ENCODE measurements around the gene KIF5A. TPM values are rescaled to one million over a fixed set of nuclear protein-coding genes. Genes with fewer than 3 reads are reported as not detected.

The KIF5A gene
- total RNA-seq: 0.44 and 0.50 TPM in 2 replicates

GRCh38 chr12:57549909-57550640 is at the start of gene KIF5A:
Gene KIF5A, plus strand, starts transcription at chr12:57550044. Its CDS starts 228 bp downstream, at chr12:57550272.

GRCh38 chr12:57520053-57520818 is 29.6 kb upstream of the KIF5A start, which contains the start of gene DDIT3:
Gene DDIT3, minus strand, starts transcription at chr12:57520514. Its CDS starts 3,108 bp downstream, at chr12:57517406.

GRCh38 chr12:57522011-57522886 is 27.6 kb upstream of the KIF5A start, which contains the start of gene MBD6:
Gene MBD6, plus strand, starts transcription at chr12:57522824. Its CDS starts 1,480 bp downstream, at chr12:57524304.

GRCh38 chr12:57546438-57547287 is 3.2 kb upstream of the KIF5A start, which contains the start of gene DCTN2:
Gene DCTN2, minus strand, starts transcription at chr12:57547192. Its CDS starts 129 bp downstream, at chr12:57547063.

GRCh38 chr12:57590864-57591781 is 41.3 kb downstream of the KIF5A start, which contains the start of gene PIP4K2C:
Gene PIP4K2C, plus strand, starts transcription at chr12:57591192. Its CDS starts 98 bp downstream, at chr12:57591290.

GRCh38 chr12:57604454-57604991 is 54.7 kb downstream of the KIF5A start, which contains the start of gene DTX3:
Gene DTX3, plus strand, starts transcription at chr12:57604824. Its CDS starts 1,694 bp downstream, at chr12:57606518.

GRCh38 chr12:57611108-57611826 is 61.4 kb downstream of the KIF5A start, which contains the start of gene ARHGEF25:
Gene ARHGEF25, plus strand, starts transcription at chr12:57611435. Its CDS starts 460 bp downstream, at chr12:57611895.

GRCh38 chr12:57632958-57633840 is 83.4 kb downstream of the KIF5A start, which contains the start of gene B4GALNT1:
Gene B4GALNT1, minus strand, starts transcription at chr12:57633201. Its CDS starts 1,069 bp downstream, at chr12:57632132.

Other genes with a start within 250 kb of the KIF5A start
- 12.4 and 13.6 TPM in 2 replicates for gene R3HDM2, start 119.0 kb upstream of the KIF5A start, total RNA-seq
- gene INHBC, start 115.3 kb upstream of the KIF5A start, total RNA-seq: not detected in 2 replicates
- gene INHBE, start 94.7 kb upstream of the KIF5A start, total RNA-seq: 2.1 and 17.0 TPM in 2 replicates
- 2.4 and 3.1 TPM in 2 replicates for gene GLI1, start 90.3 kb upstream of the KIF5A start, total RNA-seq
- gene ARHGAP9, start 70.2 kb upstream of the KIF5A start, total RNA-seq: 0.11 and 0.12 TPM in 2 replicates
- gene MARS1, start 62.0 kb upstream of the KIF5A start, total RNA-seq: 209 and 350 TPM in 2 replicates
- 136 and 444 TPM in 2 replicates for gene DDIT3, start 29.5 kb upstream of the KIF5A start, total RNA-seq
- 4.9 and 8.1 TPM in 2 replicates for gene MBD6, start 27.2 kb upstream of the KIF5A start, total RNA-seq
- 80.7 and 106 TPM in 2 replicates for gene DCTN2, start 2.9 kb upstream of the KIF5A start, total RNA-seq
- gene PIP4K2C, start 41.1 kb downstream of the KIF5A start, total RNA-seq: 13.6 and 16.5 TPM in 2 replicates
- gene DTX3, start 54.8 kb downstream of the KIF5A start, total RNA-seq: 15.6 and 23.1 TPM in 2 replicates
- gene ARHGEF25, start 61.4 kb downstream of the KIF5A start, total RNA-seq: 17.9 and 27.1 TPM in 2 replicates
- gene B4GALNT1, start 83.2 kb downstream of the KIF5A start, total RNA-seq: 3.4 and 4.0 TPM in 2 replicates
- 276 and 299 TPM in 2 replicates for gene OS9, start 144.1 kb downstream of the KIF5A start, total RNA-seq
- gene AGAP2, start 188.7 kb downstream of the KIF5A start, total RNA-seq: 0.33 and 0.87 TPM in 2 replicates
- 56.9 and 94.5 TPM in 2 replicates for gene TSPAN31, start 195.0 kb downstream of the KIF5A start, total RNA-seq
- gene CDK4, start 202.3 kb downstream of the KIF5A start, total RNA-seq: 177 and 190 TPM in 2 replicates
- gene MARCHF9, start 205.1 kb downstream of the KIF5A start, total RNA-seq: 3.0 and 3.9 TPM in 2 replicates
- under 0.01 and 0.55 TPM in 2 replicates for gene CYP27B1, start 217.0 kb downstream of the KIF5A start, total RNA-seq
- gene METTL1, start 222.1 kb downstream of the KIF5A start, total RNA-seq: 5.2 and 7.4 TPM in 2 replicates
- gene EEF1AKMT3, start 222.6 kb downstream of the KIF5A start, total RNA-seq: 3.8 and 8.1 TPM in 2 replicates
- gene TSFM, start 232.7 kb downstream of the KIF5A start, total RNA-seq: 17.6 and 21.1 TPM in 2 replicates